ENCODE results near the gene DRICH1. TPM values are rescaled to one million over a fixed set of nuclear protein-coding genes. Genes with fewer than 3 reads are reported as not detected.

The DRICH1 gene
- total RNA-seq, 1 experiment from 2014 or later = 4.8 TPM

DNA sequence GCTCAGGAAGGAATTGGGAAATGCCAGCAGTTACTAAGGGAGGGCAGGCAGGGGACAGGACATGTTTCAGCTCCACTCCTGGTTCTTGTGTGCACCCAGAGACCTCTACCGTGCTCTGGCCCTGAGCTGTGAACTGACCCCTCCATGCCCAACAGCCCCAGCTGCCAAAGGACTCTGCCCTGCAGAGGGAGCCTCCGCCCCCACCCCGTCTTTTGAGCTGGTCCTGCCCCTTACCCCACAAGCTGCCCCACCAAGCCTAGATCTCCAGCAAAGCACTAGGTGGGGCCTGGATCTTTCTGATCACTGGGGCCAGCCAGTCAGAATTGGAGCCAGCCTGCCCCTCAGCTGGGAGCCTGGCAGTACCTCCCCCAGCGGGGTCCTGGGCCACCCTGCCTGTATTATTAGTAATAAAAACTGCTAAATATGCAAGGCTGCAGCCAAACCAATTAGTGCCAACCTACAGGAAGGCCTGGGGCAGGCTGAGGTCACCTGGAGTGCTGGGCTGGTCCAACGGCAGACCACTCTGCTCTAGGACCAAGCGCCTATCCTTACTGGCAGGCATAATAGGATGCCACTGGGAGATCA lies 23.9 kb upstream of the DRICH1 start:
- H3K4me1 Mint-ChIP-seq (ENCODE audit: low read depth, unreplicated experiment) = no peaks in the 10 kb centered on the region
- H3K36me3 ChIP-seq (ENCODE audit: control insufficient read depth, insufficient read depth, low read length) = no peaks in the 10 kb centered on the region
- H3K4me3 ChIP-seq (ENCODE audit: low read depth, low read length) = no peak overlapping the region
- no peak overlapping the region for H3K27ac Mint-ChIP-seq (ENCODE audit: unreplicated experiment)
- no peaks in the 10 kb centered on the region for H3K27me3 Mint-ChIP-seq (ENCODE audit: insufficient read depth, unreplicated experiment)
- intact Hi-C loops (cut with micrococcal nuclease; ENCODE audit: unreplicated experiment) = no loop called here
- H3K4me3 Mint-ChIP-seq (ENCODE audit: unreplicated experiment) = no peak overlapping the region
- H3K36me3 Mint-ChIP-seq (ENCODE audit: insufficient read depth, unreplicated experiment) = peaks cover 40% of the 10 kb centered on the region
- no peak for DNase-seq
- TF ChIP-seq, protein P1, sequence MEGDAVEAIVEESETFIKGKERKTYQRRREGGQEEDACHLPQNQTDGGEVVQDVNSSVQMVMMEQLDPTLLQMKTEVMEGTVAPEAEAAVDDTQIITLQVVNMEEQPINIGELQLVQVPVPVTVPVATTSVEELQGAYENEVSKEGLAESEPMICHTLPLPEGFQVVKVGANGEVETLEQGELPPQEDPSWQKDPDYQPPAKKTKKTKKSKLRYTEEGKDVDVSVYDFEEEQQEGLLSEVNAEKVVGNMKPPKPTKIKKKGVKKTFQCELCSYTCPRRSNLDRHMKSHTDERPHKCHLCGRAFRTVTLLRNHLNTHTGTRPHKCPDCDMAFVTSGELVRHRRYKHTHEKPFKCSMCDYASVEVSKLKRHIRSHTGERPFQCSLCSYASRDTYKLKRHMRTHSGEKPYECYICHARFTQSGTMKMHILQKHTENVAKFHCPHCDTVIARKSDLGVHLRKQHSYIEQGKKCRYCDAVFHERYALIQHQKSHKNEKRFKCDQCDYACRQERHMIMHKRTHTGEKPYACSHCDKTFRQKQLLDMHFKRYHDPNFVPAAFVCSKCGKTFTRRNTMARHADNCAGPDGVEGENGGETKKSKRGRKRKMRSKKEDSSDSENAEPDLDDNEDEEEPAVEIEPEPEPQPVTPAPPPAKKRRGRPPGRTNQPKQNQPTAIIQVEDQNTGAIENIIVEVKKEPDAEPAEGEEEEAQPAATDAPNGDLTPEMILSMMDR (IDR thresholded peaks at IDR 0.05; ENCODE audit: insufficient read depth in 1 of 2, low read depth in 1 of 2, low read length in 1 of 2, severe bottlenecking in 1 of 2, unreplicated experiment in 1 of 2) = no peak
- BruUV-seq (replicated peaks) = no TSS peak
- ChIA-PET CTCF (no interaction called here), POLR2A (no interaction called here)
- no peaks in the 10 kb centered on the region for H3K4me1 ChIP-seq
- no peaks in the 10 kb centered on the region for H3K9me3 Mint-ChIP-seq (ENCODE audit: unreplicated experiment)
- no peaks in the 10 kb centered on the region for H3K9me3 ChIP-seq
- no peaks in the 10 kb centered on the region for H3K27me3 ChIP-seq (replicated peaks; ENCODE audit: control insufficient read depth, insufficient read depth, low read length)

DNA sequence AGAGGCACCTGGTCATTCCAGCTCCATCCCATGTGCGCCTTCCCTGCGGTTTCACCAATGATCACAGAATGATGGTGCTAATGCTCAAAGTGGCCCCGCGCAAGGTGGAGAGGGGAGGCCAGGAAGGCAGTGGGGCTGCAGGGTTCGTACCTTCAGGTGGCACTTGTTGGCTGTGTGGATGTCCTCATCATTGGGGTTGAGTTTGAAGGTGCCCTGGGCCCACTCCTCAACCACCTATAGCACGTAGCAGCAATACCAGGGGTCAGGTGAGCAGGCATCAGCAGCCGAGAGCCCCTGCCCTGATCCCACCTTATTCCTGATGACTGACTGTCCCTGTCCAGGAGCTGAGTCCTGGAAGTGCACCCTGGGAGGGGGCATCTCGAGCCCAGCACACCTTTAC lies 20.6 kb upstream of the DRICH1 start:
- H3K9me3 ChIP-seq = no peaks in the 10 kb centered on the region
- intact Hi-C loops (cut with micrococcal nuclease; ENCODE audit: unreplicated experiment) = no loop called here
- H3K27me3 Mint-ChIP-seq (ENCODE audit: insufficient read depth, unreplicated experiment) = no peaks in the 10 kb centered on the region

DNA sequence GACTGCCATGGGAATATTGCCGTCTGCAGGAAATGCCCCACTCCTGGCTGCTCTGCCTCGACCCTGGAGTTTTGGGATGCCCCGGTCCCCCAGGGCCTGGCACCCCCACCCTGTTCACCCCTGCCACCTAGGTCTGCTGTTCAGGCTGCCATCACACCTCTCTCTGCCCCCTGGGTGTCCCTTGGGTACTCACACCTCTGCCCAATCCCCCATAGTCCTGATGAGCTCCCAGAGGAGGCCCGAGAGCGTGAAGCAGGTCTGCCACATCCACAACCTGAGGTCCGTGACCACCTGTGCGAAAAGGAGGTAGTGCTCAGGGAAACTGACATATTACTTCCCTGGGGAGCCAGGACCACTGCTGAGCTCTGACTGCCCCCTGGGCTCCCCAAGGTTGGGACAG lies 20.2 kb upstream of the DRICH1 start:
- H3K27me3 Mint-ChIP-seq (ENCODE audit: insufficient read depth, unreplicated experiment) = no peaks in the 10 kb centered on the region
- no peak overlapping the region for H3K4me3 Mint-ChIP-seq (ENCODE audit: unreplicated experiment)
- no peaks in the 10 kb centered on the region for H3K4me1 Mint-ChIP-seq (ENCODE audit: low read depth, unreplicated experiment)
- Histone ChIP-seq H3K4me3 (ENCODE audit: low read depth, low read length) (no peak overlapping the region), H3K4me1 (no peaks in the 10 kb centered on the region), H3K27me3 (replicated peaks; ENCODE audit: control insufficient read depth, insufficient read depth, low read length) (no peaks in the 10 kb centered on the region), H3K9me3 (no peaks in the 10 kb centered on the region), H3K36me3 (ENCODE audit: control insufficient read depth, insufficient read depth, low read length) (no peaks in the 10 kb centered on the region)
- BruUV-seq (replicated peaks) = no TSS peak
- H3K36me3 Mint-ChIP-seq (ENCODE audit: insufficient read depth, unreplicated experiment) = peaks cover 19% of the 10 kb centered on the region
- DNase-seq = no peak
- H3K27ac Mint-ChIP-seq (ENCODE audit: unreplicated experiment) = no peak overlapping the region
- TF ChIP-seq, protein P1 (IDR thresholded peaks at IDR 0.05; ENCODE audit: insufficient read depth in 1 of 2, low read depth in 1 of 2, low read length in 1 of 2, severe bottlenecking in 1 of 2, unreplicated experiment in 1 of 2) = no peak
- ChIA-PET CTCF (no interaction called here), POLR2A (no interaction called here)
- intact Hi-C loops (cut with micrococcal nuclease; ENCODE audit: unreplicated experiment) = no loop called here
- H3K9me3 Mint-ChIP-seq (ENCODE audit: unreplicated experiment) = no peaks in the 10 kb centered on the region

More for the DNA sequence above, 20.6 kb upstream of the DRICH1 start:
- H3K27me3 ChIP-seq (replicated peaks; ENCODE audit: control insufficient read depth, insufficient read depth, low read length) = no peaks in the 10 kb centered on the region
- no TSS peak for BruUV-seq (replicated peaks)
- Mint-ChIP-seq H3K4me1 (ENCODE audit: low read depth, unreplicated experiment) (no peaks in the 10 kb centered on the region), H3K4me3 (ENCODE audit: unreplicated experiment) (no peak overlapping the region), H3K9me3 (ENCODE audit: unreplicated experiment) (no peaks in the 10 kb centered on the region), H3K36me3 (ENCODE audit: insufficient read depth, unreplicated experiment) (peaks cover 23% of the 10 kb centered on the region), H3K27ac (ENCODE audit: unreplicated experiment) (no peak overlapping the region)
- ChIA-PET CTCF (no interaction called here), POLR2A (no interaction called here)
- TF ChIP-seq, protein P1 (IDR thresholded peaks at IDR 0.05; ENCODE audit: insufficient read depth in 1 of 2, low read depth in 1 of 2, low read length in 1 of 2, severe bottlenecking in 1 of 2, unreplicated experiment in 1 of 2) = no peak
- H3K36me3 ChIP-seq (ENCODE audit: control insufficient read depth, insufficient read depth, low read length) = no peaks in the 10 kb centered on the region
- DNase-seq = no peak
- H3K4me3 ChIP-seq (ENCODE audit: low read depth, low read length) = no peak overlapping the region
- H3K4me1 ChIP-seq = no peaks in the 10 kb centered on the region
